ENCODE results near the gene POLR2E.

- TF ChIP-seq CTCF (conservative IDR thresholded peaks at IDR 0.05 in 1 of 2, IDR thresholded peaks at IDR 0.05 in 1 of 2; ENCODE audit: extremely low read depth in 1 of 2, insufficient read depth in 1 of 2, low read depth in 1 of 2, low read length in 2 of 2) (no peak), EZH2 (IDR thresholded peaks at IDR 0.05; ENCODE audit: borderline replicate concordance, low read length) (no peak)
These were observed 30.7 kb upstream of the POLR2E start for GRCh38 chr19:1125601-1126467.
